Esophagus squamous epithelium (tissue), 5 donors: ENCODE measurements around the gene UNC13C. TPM values are rescaled to one million over a fixed set of nuclear protein-coding genes. Genes with fewer than 3 reads are reported as not detected.

Source experiments
- DNase-seq: peaks from one replicate; lab custom pipeline; 2025; lab: John Stamatoyannopoulos, UW
- H3K27ac ChIP-seq, 4 donors: fragments of 200-600 bp; sonication (generic); one replicate each; pipeline ENCODE4 v1.5.1; 2016 to 2019; ENCODE audit warnings: mild to moderate bottlenecking in 1 of 4
- H3K27me3 ChIP-seq, 4 donors: fragments of 200-600 bp; sonication (generic); 1 replicate in 3 of 4; 2 replicates in 1 of 4; pipeline versions ENCODE4 v1.5.1 to v1.6.0; 2017 to 2021; ENCODE audit warnings: antibody characterized with exemption in 1 of 4
- H3K36me3 ChIP-seq, 3 donors: fragments of 200-600 bp; sonication (generic); one replicate each; pipeline ENCODE4 v1.5.1; 2016 to 2019
- H3K4me1 ChIP-seq, 3 donors: fragments of 200-600 bp; sonication (generic); one replicate each; pipeline ENCODE4 v1.5.1; 2017 to 2019
- H3K4me3 ChIP-seq, 4 donors: fragments of 200-600 bp; sonication (generic); 1 replicate in 3 of 4; 2 replicates in 1 of 4; pipeline ENCODE4 v1.5.1; 2016 to 2019; ENCODE audit warnings: mild to moderate bottlenecking in 2 of 4, moderate library complexity in 1 of 4
- H3K9me3 ChIP-seq, 3 donors: fragments of 200-600 bp; sonication (generic); one replicate each; pipeline ENCODE4 v1.5.1; 2016 to 2019
- CTCF ChIP-seq, 6 experiments: fragments of 450-650 bp in 4 of 6; fragments of 200-600 bp in 2 of 6; sonication (generic) in 2 of 6; IDR thresholded peaks; one replicate each; pipeline ENCODE4 v1.5.1; 2016 to 2019; ENCODE audit warnings: antibody characterized with exemption in 6 of 6, mild to moderate bottlenecking in 4 of 6, moderate library complexity in 4 of 6
- POLR2A ChIP-seq, 4 donors: fragments of 450-650 bp; IDR thresholded peaks; one replicate each; pipeline ENCODE4 v1.6.1; 2017; ENCODE audit warnings: antibody characterized with exemption in 4 of 4, mild to moderate bottlenecking in 4 of 4, moderate library complexity in 3 of 4
- WGBS, 2 donors: methylation state at CpG; one replicate each; pipeline ENCODE4 v1.1.5; 2018; 5-methylcytosine and 5-hydroxymethylcytosine counted together
- intact Hi-C: fragments of 100-400 bp; cut with DNase I; formaldehyde crosslinking; loops from one replicate; pipeline ENCODE4 v1.15.0; 2022
- total RNA-seq, 4 donors: library from RNA; depleted of rRNA; stranded (reverse); fragments of >200 nt; gene quantifications; one replicate each; pipeline ENCODE4 v1.1.0, GENCODE V29; 2016
- donor health status: DM: yes; HTN: yes; CAD: no.

Gene UNC13C
- total RNA-seq, 4 donors from 2014 or later: 0.18 to 0.19 TPM; not detected in 2

GRCh38 chr15:53962646-53963561 is 15.3 kb upstream of the UNC13C start:
- Histone ChIP-seq H3K4me1 (no peaks in the 10 kb centered on the region), H3K9me3 (no peaks in the 10 kb centered on the region), H3K4me3 (no peak overlapping the region), H3K27me3 (no peaks in the 10 kb centered on the region), H3K36me3 (no peaks in the 10 kb centered on the region), H3K27ac (no peak overlapping the region)
- DNase-seq: no peak
- intact Hi-C loops: no loop called here
- TF ChIP-seq CTCF (IDR thresholded peaks at IDR 0.05): peak; percentile 16 to 61 (median 33)
- no peak for TF ChIP-seq POLR2A (IDR thresholded peaks at IDR 0.05)
- WGBS, 2 donors: 25% methylated on average over 4 of the region's 4 CpGs

GRCh38 chr15:53963801-53964200 is 14.4 kb upstream of the UNC13C start:
- no peaks in the 10 kb centered on the region for H3K9me3 ChIP-seq
- H3K4me3 ChIP-seq: no peak overlapping the region
- H3K4me1 ChIP-seq: no peaks in the 10 kb centered on the region
- intact Hi-C loops: no loop called here
- DNase-seq: no peak
- H3K36me3 ChIP-seq: no peaks in the 10 kb centered on the region
- H3K27me3 ChIP-seq: no peaks in the 10 kb centered on the region
- no peak overlapping the region for H3K27ac ChIP-seq
- TF ChIP-seq CTCF (IDR thresholded peaks at IDR 0.05): no peak
- TF ChIP-seq POLR2A (IDR thresholded peaks at IDR 0.05): no peak

GRCh38 chr15:53974121-53974520 is 4.1 kb upstream of the UNC13C start:
- DNase-seq: no peak
- Histone ChIP-seq H3K27ac (no peak overlapping the region), H3K27me3 (peaks cover 0 to 15% (median 0%) of the 10 kb centered on the region in 4 donors), H3K4me3 (no peak overlapping the region), H3K9me3 (no peaks in the 10 kb centered on the region), H3K36me3 (no peaks in the 10 kb centered on the region), H3K4me1 (peaks cover 0 to 12% (median 4%) of the 10 kb centered on the region in 3 donors)
- intact Hi-C loops: no loop called here
- 67 to 73% methylated on average over 2 of the region's 2 CpGs for WGBS, 2 donors
- no peak for TF ChIP-seq POLR2A (IDR thresholded peaks at IDR 0.05)

GRCh38 chr15:53974813-53975212 is 3.4 kb upstream of the UNC13C start:
- 53 to 70% methylated on average over 2 to 3 of the region's 3 CpGs for WGBS, 2 donors

GRCh38 chr15:53976844-53977392 is 1.3 kb upstream of the UNC13C start:
- no peak overlapping the region for H3K4me3 ChIP-seq
- peaks cover 0 to 13% (median 4%) of the 10 kb centered on the region in 3 donors for H3K4me1 ChIP-seq
- H3K36me3 ChIP-seq: no peaks in the 10 kb centered on the region
- TF ChIP-seq POLR2A (IDR thresholded peaks at IDR 0.05): no peak
- peak in 1 of 6 experiments; percentile 34 for TF ChIP-seq CTCF (IDR thresholded peaks at IDR 0.05)
- H3K27ac ChIP-seq: no peak overlapping the region
- no peaks in the 10 kb centered on the region for H3K9me3 ChIP-seq
- 39 to 47% methylated on average over 8 of the region's 8 CpGs for WGBS, 2 donors
- intact Hi-C loops: no loop called here
- peaks cover 0 to 27% (median 0%) of the 10 kb centered on the region in 4 donors for H3K27me3 ChIP-seq
- DNase-seq: no peak

More at GRCh38 chr15:53974813-53975212, 3.4 kb upstream of the UNC13C start:
- intact Hi-C loops: no loop called here
- no peaks in the 10 kb centered on the region for H3K36me3 ChIP-seq
- H3K27me3 ChIP-seq: peaks cover 0 to 20% (median 0%) of the 10 kb centered on the region in 4 donors
- peaks cover 0 to 13% (median 4%) of the 10 kb centered on the region in 3 donors for H3K4me1 ChIP-seq
- H3K9me3 ChIP-seq: no peaks in the 10 kb centered on the region
- no peak for DNase-seq
- H3K4me3 ChIP-seq: no peak overlapping the region
- no peak overlapping the region for H3K27ac ChIP-seq
- TF ChIP-seq CTCF (IDR thresholded peaks at IDR 0.05) (no peak), POLR2A (IDR thresholded peaks at IDR 0.05) (no peak)
